NK-92 treated with Interleukin-12 subunit alpha and Interleukin-12 subunit beta, amount 100 ng/mL, for 24 hours (cell line): Measurements from ENCODE around the gene SMIM34.
"Not testable (repeated sequence)": the region's sequence is repeated elsewhere in the genome, so short reads cannot be mapped to it uniquely, and the experiment has no call there.

ENCODE experiments used
- DNase-seq: peaks from one replicate; lab custom pipeline; 2025; lab: John Stamatoyannopoulos, UW

Gene SMIM34

DNA sequence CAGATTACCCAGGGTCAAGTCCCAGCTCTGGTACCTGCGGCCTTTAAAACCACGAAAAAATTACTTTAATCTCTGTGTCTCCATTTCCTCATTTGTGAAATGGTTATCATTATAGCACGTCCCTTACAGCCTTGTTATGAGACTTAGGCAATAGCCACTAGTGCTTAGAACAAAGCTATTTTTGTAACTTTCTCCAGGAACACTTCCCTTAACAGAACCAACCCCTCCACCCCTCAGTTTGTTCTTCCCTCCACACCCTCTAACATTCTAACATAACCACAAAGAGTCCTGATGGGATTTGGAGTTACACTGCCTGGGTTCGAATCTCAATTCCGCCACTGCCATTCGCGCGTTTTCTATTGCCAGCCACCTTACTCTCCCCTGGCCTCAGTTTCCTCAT, 49.3 kb downstream of the SMIM34 start:
- not testable (repeated sequence) for DNase-seq

DNA sequence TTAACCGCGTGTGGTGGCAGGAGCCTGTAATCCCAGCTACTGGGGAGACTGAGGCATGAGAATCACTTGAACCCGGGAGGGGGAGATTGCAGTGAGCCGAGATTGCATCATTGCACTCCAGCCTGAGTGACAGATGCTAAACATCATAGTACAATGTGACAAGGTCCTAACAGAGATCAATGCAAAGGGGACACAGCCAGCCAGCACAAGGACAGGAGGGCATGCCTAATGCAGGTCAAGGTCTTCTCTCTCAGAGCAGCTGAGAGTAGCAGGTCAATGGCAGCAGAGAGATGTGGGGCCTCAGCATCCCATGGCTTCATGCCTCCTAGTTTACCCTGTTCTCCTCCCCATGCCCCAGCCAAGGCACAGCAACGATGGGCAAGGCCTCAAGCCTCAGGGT, 51.4 kb downstream of the SMIM34 start:
- no peak for DNase-seq

DNA sequence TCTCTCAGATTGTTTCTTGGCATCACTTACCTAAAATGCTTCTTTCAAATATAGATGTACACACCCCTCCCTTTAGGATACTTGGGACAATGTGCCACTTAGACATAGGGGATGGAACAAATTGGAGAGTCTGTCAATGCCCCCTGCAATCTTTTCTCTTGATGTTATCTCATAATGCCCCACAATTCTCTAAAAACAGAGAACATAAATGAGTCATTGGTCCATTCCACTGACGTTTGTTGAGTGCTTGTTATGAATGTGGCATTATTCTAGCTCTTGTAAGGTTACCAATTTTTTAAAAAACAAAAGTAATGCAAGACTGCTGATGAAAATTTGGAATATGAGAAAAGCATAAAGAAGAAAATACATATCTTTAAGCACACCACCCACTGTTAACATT, 54.0 kb downstream of the SMIM34 start:
- no peak for DNase-seq
